HEK293 (cell line): ENCODE data around the gene VANGL2.

Experiments used
- CTCF ChIP-seq: fragments of 450-650 bp; formaldehyde crosslinking; IDR thresholded peaks from 2 replicates; pipeline ENCODE4 v1.5.1; 2016; ENCODE audit warnings: missing biosample characterization, missing genetic modification characterization
- KLF7 ChIP-seq: fragments of 450-650 bp; formaldehyde crosslinking; IDR thresholded peaks from 2 replicates; pipeline ENCODE4 v1.5.1; 2016; ENCODE audit warnings: missing biosample characterization, missing genetic modification characterization, borderline replicate concordance
- REST ChIP-seq: fragments of 450-650 bp; formaldehyde crosslinking; IDR thresholded peaks from 2 replicates; pipeline ENCODE4 v1.5.1; 2016; ENCODE audit warnings: missing biosample characterization, missing genetic modification characterization
- YY1 ChIP-seq: fragments of 450-650 bp; formaldehyde crosslinking; IDR thresholded peaks from 2 replicates; pipeline ENCODE4 v1.5.1; 2018; ENCODE audit warnings: missing biosample characterization, missing genetic modification characterization
- ZBTB11 ChIP-seq: fragments of 450-650 bp; formaldehyde crosslinking; conservative IDR thresholded peaks from 2 replicates; pipeline ENCODE4 v1.5.1; 2016; ENCODE audit warnings: low read depth, missing biosample characterization, missing genetic modification characterization
- ZFP3 ChIP-seq: fragments of 450-650 bp; formaldehyde crosslinking; IDR thresholded peaks from 2 replicates; pipeline ENCODE4 v1.5.1; 2016; ENCODE audit warnings: low read depth, missing biosample characterization, missing genetic modification characterization
- ZNF324 ChIP-seq: fragments of 450-650 bp; formaldehyde crosslinking; IDR thresholded peaks from 2 replicates; pipeline ENCODE4 v1.5.1; 2016; ENCODE audit warnings: missing biosample characterization, missing genetic modification characterization
- ZNF580 ChIP-seq: fragments of 450-650 bp; formaldehyde crosslinking; IDR thresholded peaks from 2 replicates; pipeline ENCODE4 v1.5.1; 2016; ENCODE audit warnings: missing biosample characterization, missing genetic modification characterization
- ZNF626 ChIP-seq: fragments of 450-650 bp; sonication (Bioruptor Pico); formaldehyde crosslinking; IDR thresholded peaks from 2 replicates; pipeline ENCODE4 v1.5.1; 2018; ENCODE audit warnings: missing biosample characterization, missing genetic modification characterization, inconsistent platforms
- ZNF645 ChIP-seq: fragments of 450-650 bp; formaldehyde crosslinking; IDR thresholded peaks from 2 replicates; pipeline ENCODE4; 2016; ENCODE audit warnings: missing biosample characterization, missing genetic modification characterization

- TF ChIP-seq CTCF (peak; percentile 91), KLF7 (tag by site-specific recombination) (no peak), ZFP3 (tag by site-specific recombination) (no peak), ZNF580 (no peak), ZNF645 (no peak), ZNF324 (tag by site-specific recombination) (no peak), ZBTB11 (tag by site-specific recombination) (no peak), ZNF626 (tag by site-specific recombination) (no peak), YY1 (no peak), REST (tag by site-specific recombination) (no peak)
These were observed 23.7 kb upstream of the VANGL2 start for GRCh38 chr1:160376525-160377131.
